Trophoblast cell (in vitro differentiated cells and primary cell): ENCODE results near the gene NCF1.
"Not testable (repeated sequence)": the region's sequence is repeated elsewhere in the genome, so short reads cannot be mapped to it uniquely, and the experiment has no call there.

Source experiments
- DNase-seq, 2 donors: peaks; one replicate each; pipeline ENCODE4 v3.0.0-alpha.2; 2016
- H2AFZ ChIP-seq: 2 replicates; pipeline ENCODE4 v1.6.1; 2013; ENCODE audit warnings: low read length, moderate library complexity, mild to moderate bottlenecking; ENCODE audit not compliant: insufficient read depth, poor library complexity
- H2AK5ac ChIP-seq: 2 replicates; pipeline ENCODE4 v1.6.1; 2013; ENCODE audit warnings: mild to moderate bottlenecking, low read length
- H2BK120ac ChIP-seq: 2 replicates; pipeline ENCODE4 v1.6.1; 2013; ENCODE audit warnings: low read length, mild to moderate bottlenecking, moderate library complexity; ENCODE audit not compliant: insufficient read depth, poor library complexity
- H2BK12ac ChIP-seq: 2 replicates; pipeline ENCODE4 v1.6.1; 2013; ENCODE audit warnings: mild to moderate bottlenecking, low read length, moderate library complexity
- H2BK5ac ChIP-seq: 2 replicates; pipeline ENCODE4 v1.6.1; 2013; ENCODE audit warnings: low read length, low read depth, moderate library complexity, mild to moderate bottlenecking; ENCODE audit not compliant: poor library complexity
- H3K14ac ChIP-seq: 2 replicates; pipeline ENCODE4 v1.6.1; 2013; ENCODE audit warnings: mild to moderate bottlenecking, low read length
- H3K18ac ChIP-seq: 2 replicates; pipeline ENCODE4 v1.6.1; 2013; ENCODE audit warnings: mild to moderate bottlenecking, low read length
- H3K23ac ChIP-seq: 2 replicates; pipeline ENCODE4 v1.6.1; 2013; ENCODE audit warnings: low read length
- H3K27ac ChIP-seq: 2 replicates; pipeline ENCODE4 v1.5.1; 2013; ENCODE audit warnings: low read depth, mild to moderate bottlenecking, inconsistent platforms, low read length, moderate library complexity
- H3K27me3 ChIP-seq: 2 replicates; pipeline ENCODE4 v1.6.1; 2013; ENCODE audit warnings: inconsistent platforms, mild to moderate bottlenecking, low read length, moderate library complexity; ENCODE audit not compliant: insufficient read depth
- H3K36me3 ChIP-seq, 2 experiments: 1 replicate in 1 of 2; 2 replicates in 1 of 2; pipeline ENCODE4 v1.6.1; 2013; ENCODE audit warnings: low read length in 2 of 2, mild to moderate bottlenecking in 2 of 2, moderate library complexity in 1 of 2; ENCODE audit not compliant: insufficient read depth in 2 of 2, control insufficient read depth in 1 of 2
- H3K4ac ChIP-seq: 2 replicates; pipeline ENCODE4 v1.6.1; 2013; ENCODE audit warnings: low read depth, mild to moderate bottlenecking, low read length, moderate library complexity
- H3K4me1 ChIP-seq, 2 experiments: 1 replicate in 1 of 2; 2 replicates in 1 of 2; pipeline ENCODE4 v1.6.1; 2013; ENCODE audit warnings: low read length in 2 of 2, mild to moderate bottlenecking in 2 of 2, moderate library complexity in 1 of 2; ENCODE audit not compliant: insufficient read depth in 2 of 2, control insufficient read depth in 1 of 2
- H3K4me2 ChIP-seq: 2 replicates; pipeline ENCODE4 v1.6.1; 2013; ENCODE audit warnings: inconsistent platforms, mild to moderate bottlenecking, low read length, moderate library complexity
- H3K4me3 ChIP-seq: 2 replicates; pipeline ENCODE4 v1.5.1; 2013; ENCODE audit warnings: mild to moderate bottlenecking, low read depth, low read length, inconsistent platforms
- H3K79me1 ChIP-seq: one replicate; pipeline ENCODE4 v1.6.1; 2013; ENCODE audit warnings: low read length
- H3K79me2 ChIP-seq: 2 replicates; pipeline ENCODE4 v1.6.1; 2013; ENCODE audit warnings: low read length, mild to moderate bottlenecking; ENCODE audit not compliant: control insufficient read depth, insufficient read depth, poor library complexity
- H3K9ac ChIP-seq: 2 replicates; pipeline ENCODE4 v1.6.1; 2013; ENCODE audit warnings: mild to moderate bottlenecking, low read length
- H3K9me3 ChIP-seq: 2 replicates; pipeline ENCODE4 v1.6.1; 2013; ENCODE audit warnings: low read depth, mild to moderate bottlenecking, control low read depth, inconsistent platforms, low read length; ENCODE audit not compliant: insufficient read depth
- H4K12ac ChIP-seq: 2 replicates; pipeline ENCODE4 v1.6.1; 2013; ENCODE audit warnings: low read depth, mild to moderate bottlenecking, low read length, moderate library complexity
- H4K8ac ChIP-seq: 2 replicates; pipeline ENCODE4 v1.6.1; 2013; ENCODE audit warnings: low read depth, mild to moderate bottlenecking, low read length, moderate library complexity
- H4K91ac ChIP-seq: one replicate; pipeline ENCODE4 v1.6.1; 2013; ENCODE audit warnings: low read depth, mild to moderate bottlenecking, low read length, moderate library complexity
- WGBS: extraction: QIAGEN DNeasy Blood & Tissue Kit; methylation state at CpG from one replicate; pipeline ENCODE4 v1.1.7; 2013; ENCODE audit warnings: missing lambda C conversion rate; ENCODE audit not compliant: insufficient read length, insufficient coverage; ENCODE audit errors: extremely low coverage; 5-methylcytosine and 5-hydroxymethylcytosine counted together

NCF1 gene

DNA sequence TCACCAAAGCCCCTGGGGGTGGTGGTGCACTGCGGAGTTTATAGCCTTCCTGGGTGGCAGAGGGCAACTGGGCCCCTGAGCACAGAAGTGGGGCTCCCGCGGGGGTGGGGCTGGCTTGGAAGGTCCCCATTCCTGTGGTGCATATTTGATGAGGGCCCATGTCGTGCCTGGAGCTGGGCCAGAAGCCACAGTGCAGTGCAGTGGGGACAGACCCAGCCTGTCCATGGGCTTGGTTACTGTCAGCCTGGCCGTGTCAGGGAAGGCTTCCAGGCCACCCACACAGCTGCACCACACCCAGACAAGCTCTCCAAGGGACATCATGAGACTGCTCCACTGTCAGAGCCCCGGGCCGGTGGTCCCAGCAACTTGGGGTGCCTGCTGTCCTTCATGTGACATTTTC, 7.3 kb upstream of the NCF1 start:
- H2AFZ ChIP-seq, H4K12ac ChIP-seq, H3K23ac ChIP-seq, H3K4me1 ChIP-seq, H3K79me1 ChIP-seq, H3K36me3 ChIP-seq, H3K4ac ChIP-seq, H3K79me2 ChIP-seq, H3K27ac ChIP-seq, H4K91ac ChIP-seq, H3K18ac ChIP-seq, H4K8ac ChIP-seq, H3K9me3 ChIP-seq, H3K9ac ChIP-seq, H3K4me2 ChIP-seq, H2BK120ac ChIP-seq, H2BK5ac ChIP-seq, H3K4me3 ChIP-seq, H3K14ac ChIP-seq, H3K27me3 ChIP-seq, H2BK12ac ChIP-seq, H2AK5ac ChIP-seq, DNase-seq: not testable (repeated sequence)
- no CpG with 5 or more reads among the region's 7 CpGs for WGBS

DNA sequence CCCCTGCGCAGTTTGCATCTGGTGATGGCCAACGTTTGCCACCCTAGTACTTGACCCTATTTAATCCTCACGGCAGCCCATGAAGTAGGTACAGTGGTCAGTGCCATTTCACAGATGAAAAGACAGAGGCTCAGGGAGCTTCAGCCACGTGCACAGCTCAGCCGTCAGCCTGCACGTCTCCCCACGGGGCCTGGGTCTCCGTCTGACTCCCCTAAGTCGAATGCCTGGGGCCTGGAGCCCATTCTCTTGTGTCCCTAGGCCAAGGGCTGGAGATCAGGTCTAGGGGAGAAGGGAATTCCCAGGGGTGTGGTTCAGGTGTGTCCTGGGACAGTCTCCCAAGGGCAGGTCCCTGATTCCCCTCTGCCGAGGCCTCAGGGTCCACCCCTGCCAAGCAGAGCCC, 6.8 kb upstream of the NCF1 start:
- H3K9me3 ChIP-seq, H4K8ac ChIP-seq, H3K27me3 ChIP-seq, H3K27ac ChIP-seq, H3K79me1 ChIP-seq, H3K14ac ChIP-seq, H3K4me1 ChIP-seq, H3K18ac ChIP-seq, H3K79me2 ChIP-seq, H3K4me3 ChIP-seq, H3K23ac ChIP-seq, H3K4me2 ChIP-seq, H4K91ac ChIP-seq, H2AK5ac ChIP-seq, H2AFZ ChIP-seq, H3K4ac ChIP-seq, H2BK5ac ChIP-seq, DNase-seq, H3K9ac ChIP-seq, H2BK120ac ChIP-seq, H3K36me3 ChIP-seq, H4K12ac ChIP-seq, H2BK12ac ChIP-seq: not testable (repeated sequence)
- no CpG with 5 or more reads among the region's 10 CpGs for WGBS

DNA sequence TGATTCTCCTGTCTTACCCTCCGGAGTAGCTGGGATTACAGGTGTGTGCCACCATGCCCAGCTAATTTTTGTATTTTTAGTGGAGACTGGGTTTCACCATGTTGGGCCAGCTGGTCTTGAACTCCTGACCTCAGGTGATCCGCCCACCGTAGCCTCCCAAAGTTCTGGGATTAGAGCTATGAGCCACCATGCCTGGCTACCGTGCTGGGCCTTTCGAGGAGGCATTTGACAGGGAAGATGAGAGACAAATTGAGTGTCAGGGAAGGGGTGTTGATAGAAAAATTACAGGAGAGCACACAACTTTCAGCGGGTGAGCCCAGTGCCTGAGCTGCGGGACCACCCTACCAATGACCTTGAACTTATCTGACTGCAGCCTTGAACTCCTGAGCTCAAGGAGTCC, 3.7 kb upstream of the NCF1 start:
- H3K4me1 ChIP-seq, H3K9ac ChIP-seq, H4K8ac ChIP-seq, H3K4me3 ChIP-seq, H4K91ac ChIP-seq, H3K14ac ChIP-seq, H3K23ac ChIP-seq, H3K9me3 ChIP-seq, H2AFZ ChIP-seq, H3K79me2 ChIP-seq, H2AK5ac ChIP-seq, H2BK5ac ChIP-seq, H3K18ac ChIP-seq, H4K12ac ChIP-seq, DNase-seq, H2BK12ac ChIP-seq, H3K4me2 ChIP-seq, H2BK120ac ChIP-seq, H3K27ac ChIP-seq, H3K79me1 ChIP-seq, H3K4ac ChIP-seq, H3K27me3 ChIP-seq, H3K36me3 ChIP-seq: not testable (repeated sequence)
- WGBS = no CpG with 5 or more reads among the region's 7 CpGs

DNA sequence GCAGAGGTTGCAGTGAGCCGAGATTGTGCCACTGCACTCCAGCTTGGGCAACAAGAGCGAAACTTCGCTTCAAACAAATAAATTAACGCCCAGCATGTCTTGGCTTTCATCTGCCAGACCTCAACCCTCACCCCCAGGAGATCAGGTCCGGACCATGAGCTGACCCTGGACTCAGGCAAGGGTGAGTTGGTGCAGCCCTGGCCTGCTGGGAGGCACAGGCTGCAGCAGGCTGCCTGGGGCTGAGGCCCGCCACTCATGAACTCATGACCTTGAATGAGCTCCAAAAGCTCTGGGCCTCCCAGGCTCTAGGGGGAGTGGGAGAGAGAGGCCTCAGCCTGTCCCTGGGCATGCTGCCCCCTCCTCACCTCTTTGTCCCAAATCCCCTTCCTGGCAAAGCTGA, 1.7 kb upstream of the NCF1 start:
- not testable (repeated sequence) for H3K4me1 ChIP-seq, H3K4me3 ChIP-seq, H3K79me1 ChIP-seq, H3K4me2 ChIP-seq, H3K14ac ChIP-seq, H3K4ac ChIP-seq, H3K9me3 ChIP-seq, DNase-seq, H4K91ac ChIP-seq, H3K18ac ChIP-seq, H3K79me2 ChIP-seq, H3K9ac ChIP-seq, H2AFZ ChIP-seq, H3K23ac ChIP-seq, H2BK5ac ChIP-seq, H2AK5ac ChIP-seq, H4K8ac ChIP-seq, H2BK12ac ChIP-seq, H3K27ac ChIP-seq, H3K36me3 ChIP-seq, H2BK120ac ChIP-seq, H4K12ac ChIP-seq, H3K27me3 ChIP-seq
- no CpG with 5 or more reads among the region's 6 CpGs for WGBS

DNA sequence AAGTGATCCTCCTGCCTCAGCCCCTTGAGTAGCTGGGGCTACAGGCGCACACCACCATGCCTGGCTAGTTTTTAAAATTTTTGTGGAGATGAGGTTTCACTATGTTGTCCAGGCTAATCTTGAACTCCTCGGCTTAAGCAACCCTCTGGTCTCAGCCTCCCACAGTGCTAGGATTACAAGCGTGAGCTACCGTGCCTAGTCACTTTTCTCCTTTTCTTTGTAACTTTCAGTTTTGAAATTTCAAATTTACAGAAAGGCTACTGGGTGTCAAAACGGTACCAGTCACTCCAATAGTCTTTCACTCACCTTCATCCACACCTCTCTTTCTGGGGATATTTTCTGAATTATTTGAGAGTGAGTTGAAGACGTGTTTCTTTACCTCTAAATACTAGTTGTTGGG, 1.3 kb downstream of the NCF1 start:
- not testable (repeated sequence) for H3K27ac ChIP-seq, H4K12ac ChIP-seq, H3K4me2 ChIP-seq, DNase-seq, H2BK5ac ChIP-seq, H3K4me3 ChIP-seq, H2BK12ac ChIP-seq, H3K79me1 ChIP-seq, H4K8ac ChIP-seq, H3K27me3 ChIP-seq, H4K91ac ChIP-seq, H3K4me1 ChIP-seq, H2AFZ ChIP-seq, H3K4ac ChIP-seq, H3K36me3 ChIP-seq, H3K18ac ChIP-seq, H2AK5ac ChIP-seq, H3K14ac ChIP-seq, H3K9ac ChIP-seq, H3K9me3 ChIP-seq, H3K79me2 ChIP-seq, H2BK120ac ChIP-seq, H3K23ac ChIP-seq
- no CpG with 5 or more reads among the region's 6 CpGs for WGBS
